IPS-18a (cell line): ENCODE results near the gene VPS4B.

Experiments
- H3K27ac ChIP-seq: one replicate; pipeline ENCODE4 v1.5.1; 2013; ENCODE audit warnings: low read length
- H3K27me3 ChIP-seq: one replicate; pipeline ENCODE4 v1.6.1; 2013; ENCODE audit warnings: mild to moderate bottlenecking, low read length; ENCODE audit not compliant: control insufficient read depth, insufficient read depth
- H3K36me3 ChIP-seq: one replicate; pipeline ENCODE4 v1.6.1; 2013; ENCODE audit warnings: low read depth, low read length; ENCODE audit not compliant: control insufficient read depth
- H3K4me1 ChIP-seq: one replicate; pipeline ENCODE4 v1.6.1; 2013; ENCODE audit warnings: low read depth, low read length; ENCODE audit not compliant: control insufficient read depth
- H3K4me3 ChIP-seq: one replicate; pipeline ENCODE4 v1.5.1; 2013; ENCODE audit warnings: low read length
- H3K9ac ChIP-seq: one replicate; pipeline ENCODE4 v1.6.1; 2013; ENCODE audit warnings: mild to moderate bottlenecking, low read length, moderate library complexity
- H3K9me3 ChIP-seq: one replicate; pipeline ENCODE4 v1.6.1; 2013; ENCODE audit warnings: low read depth, low read length; ENCODE audit not compliant: control insufficient read depth

The VPS4B gene

DNA sequence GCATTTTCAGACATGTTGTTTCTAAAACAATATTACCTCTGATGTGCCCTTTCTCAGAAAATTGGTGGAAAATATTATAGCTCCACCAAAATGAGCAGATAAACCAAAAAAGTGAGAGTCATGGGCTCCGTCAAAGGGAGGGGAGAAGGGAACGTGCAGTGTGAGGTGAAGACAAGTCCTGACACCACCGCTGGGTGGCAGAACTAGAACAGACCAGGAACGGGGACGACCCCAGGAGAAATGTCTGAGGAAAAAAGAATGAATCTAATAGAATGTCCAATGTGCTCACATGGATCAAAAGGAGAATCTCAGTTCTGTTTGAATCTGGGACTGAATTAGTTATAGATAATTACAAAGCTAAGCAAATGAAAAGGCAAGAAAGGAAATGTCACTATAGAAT, 80.1 kb downstream of the VPS4B start:
- Histone ChIP-seq H3K27ac (no peak overlapping the region), H3K36me3 (peaks cover 33% of the 10 kb centered on the region), H3K4me1 (peaks cover 7% of the 10 kb centered on the region), H3K27me3 (no peaks in the 10 kb centered on the region), H3K4me3 (no peak overlapping the region), H3K9me3 (no peaks in the 10 kb centered on the region), H3K9ac (no peak overlapping the region)

DNA sequence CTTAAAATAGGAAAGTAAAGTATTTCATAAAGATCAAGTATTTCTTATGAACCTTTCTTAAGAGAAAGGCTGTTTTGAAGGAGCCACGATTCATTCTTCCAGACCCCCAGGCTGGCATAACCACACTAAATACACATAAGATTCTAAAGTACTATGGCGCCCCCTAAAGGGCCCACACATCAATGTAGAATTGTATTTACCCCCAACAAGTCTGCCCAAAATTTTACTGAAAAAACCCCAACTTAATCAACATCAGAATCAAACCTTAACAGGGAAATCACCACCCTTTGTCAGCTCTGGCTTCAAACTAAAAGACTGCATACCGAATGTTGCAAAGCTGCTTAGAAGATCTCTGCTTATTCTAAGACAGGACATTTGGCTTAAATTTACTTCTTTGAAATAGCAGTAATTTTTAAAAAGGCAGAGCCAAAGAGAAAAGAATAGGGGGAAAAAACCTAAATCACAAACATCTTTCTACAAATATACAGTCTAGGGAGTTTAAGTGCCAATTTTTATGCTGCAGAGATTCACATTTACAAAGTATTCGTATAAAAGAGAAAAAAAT, 82.3 kb downstream of the VPS4B start:
- no peak overlapping the region for H3K4me3 ChIP-seq
- H3K4me1 ChIP-seq, result peaks cover 7% of the 10 kb centered on the region
- H3K36me3 ChIP-seq, result peaks cover 29% of the 10 kb centered on the region
- H3K27me3 ChIP-seq, result no peaks in the 10 kb centered on the region
- peak overlapping the region; percentile 24 for H3K9ac ChIP-seq
- no peak overlapping the region for H3K27ac ChIP-seq
- H3K9me3 ChIP-seq, result no peaks in the 10 kb centered on the region
